Mesodermal cell (in vitro differentiated cells): ENCODE measurements around the gene ARFRP1. TPM values are rescaled to one million over a fixed set of nuclear protein-coding genes. Genes with fewer than 3 reads are reported as not detected.

Experiments used
- H3K27ac ChIP-seq: 2 replicates; pipeline ENCODE4 v1.7.0; 2013; ENCODE audit warnings: mild to moderate bottlenecking, low read depth, low read length, moderate library complexity; ENCODE audit not compliant: severe bottlenecking
- H3K36me3 ChIP-seq: 2 replicates; pipeline ENCODE4 v1.7.1; 2013; ENCODE audit warnings: mild to moderate bottlenecking, low read length, moderate library complexity; ENCODE audit not compliant: control insufficient read depth, insufficient read depth
- H3K4me1 ChIP-seq: one replicate; pipeline ENCODE4 v1.7.1; 2013; ENCODE audit warnings: mild to moderate bottlenecking, low read length; ENCODE audit not compliant: insufficient read depth, control insufficient read depth, poor library complexity, severe bottlenecking
- H3K4me3 ChIP-seq: 2 replicates; pipeline ENCODE4 v1.7.0; 2013; ENCODE audit warnings: low read length, control low read depth, mild to moderate bottlenecking; ENCODE audit not compliant: insufficient read depth, poor library complexity, severe bottlenecking; ENCODE audit errors: extremely low read depth
- H3K9me3 ChIP-seq: 2 replicates; pipeline ENCODE4 v1.7.1; 2013; ENCODE audit warnings: mild to moderate bottlenecking, low read length, moderate library complexity; ENCODE audit not compliant: control insufficient read depth
- WGBS, 2 experiments: methylation state at CpG; one replicate each; pipeline ENCODE4 v1.1.5; 2013; ENCODE audit warnings: missing lambda C conversion rate in 2 of 2; ENCODE audit not compliant: insufficient coverage in 2 of 2; 5-methylcytosine and 5-hydroxymethylcytosine counted together
- polyA plus RNA-seq, 2 experiments: library from polyadenylated mRNA; stranded (reverse); fragments of 50-300 nt; gene quantifications; one replicate each; pipeline ENCODE4 v1.2.3, GENCODE V29; 2013

ARFRP1 gene
- polyA plus RNA-seq (2013, experiment 1 of 2) = 15.0 TPM
- polyA plus RNA-seq (2013, experiment 2 of 2) = 14.0 TPM

- H3K27ac ChIP-seq = peak within 1 kb of the TSS; percentile 53
- H3K36me3 ChIP-seq = peaks cover 73% of the 10 kb centered on the region
- H3K9me3 ChIP-seq = no peaks in the 10 kb centered on the region
- 0% methylated on average over 72 to 76 of the region's 98 CpGs for WGBS, 2 experiments
- H3K4me3 ChIP-seq = peak within 1 kb of the TSS; percentile 92
- peaks cover 5% of the 10 kb centered on the region for H3K4me1 ChIP-seq
Measured at GRCh38 chr20:63707558-63708300, at the start of gene ARFRP1, which contains the start of gene ZGPAT. Gene ARFRP1, minus strand, starts transcription at chr20:63707976. Its CDS starts 885 bp downstream, at chr20:63707091. Gene ZGPAT, plus strand, starts transcription at chr20:63708039. Its CDS starts 542 bp downstream, at chr20:63708581.

- Histone ChIP-seq H3K36me3 (peaks cover 35% of the 10 kb centered on the region), H3K4me3 (no peak overlapping the region), H3K9me3 (no peaks in the 10 kb centered on the region), H3K4me1 (no peaks in the 10 kb centered on the region), H3K27ac (no peak overlapping the region)
- 63 to 95% methylated on average over 3 of the region's 8 CpGs for WGBS, 2 experiments
Measured at GRCh38 chr20:63756648-63756991, 48.8 kb upstream of the ARFRP1 start.

GRCh38 chr20:63755933-63756647 lies 48.3 kb upstream of the ARFRP1 start:
- Histone ChIP-seq H3K4me3 (no peak overlapping the region), H3K4me1 (peaks cover 3% of the 10 kb centered on the region), H3K27ac (no peak overlapping the region), H3K9me3 (no peaks in the 10 kb centered on the region), H3K36me3 (peaks cover 35% of the 10 kb centered on the region)
- 92% methylated on average over 16 to 17 of the region's 18 CpGs for WGBS, 2 experiments

- Histone ChIP-seq H3K4me3 (no peak overlapping the region), H3K27ac (no peak overlapping the region)
Measured at GRCh38 chr20:63754008-63754407, 46.2 kb upstream of the ARFRP1 start.

GRCh38 chr20:63753381-63753780 lies 45.6 kb upstream of the ARFRP1 start:
- whole genome bisulfite sequencing, 2 experiments = 96 to 97% methylated on average over 11 to 13 of the region's 13 CpGs
- no peak overlapping the region for H3K27ac ChIP-seq

More at GRCh38 chr20:63754008-63754407, 46.2 kb upstream of the ARFRP1 start:
- Histone ChIP-seq H3K36me3 (peaks cover 33% of the 10 kb centered on the region), H3K4me1 (peaks cover 5% of the 10 kb centered on the region), H3K9me3 (no peaks in the 10 kb centered on the region)
- WGBS, 2 experiments = 86% methylated on average over 12 of the region's 16 CpGs

GRCh38 chr20:63752411-63753101 lies 44.8 kb upstream of the ARFRP1 start:
- Histone ChIP-seq H3K4me1 (peaks cover 5% of the 10 kb centered on the region), H3K36me3 (peaks cover 33% of the 10 kb centered on the region), H3K9me3 (no peaks in the 10 kb centered on the region), H3K27ac (no peak overlapping the region), H3K4me3 (no peak overlapping the region)
- 91 to 93% methylated on average over 43 to 50 of the region's 50 CpGs for WGBS, 2 experiments

More at GRCh38 chr20:63753381-63753780, 45.6 kb upstream of the ARFRP1 start:
- Histone ChIP-seq H3K4me3 (no peak overlapping the region), H3K4me1 (peaks cover 5% of the 10 kb centered on the region), H3K36me3 (peaks cover 33% of the 10 kb centered on the region), H3K9me3 (no peaks in the 10 kb centered on the region)

- WGBS, 2 experiments = 94 to 95% methylated on average over 19 to 24 of the region's 45 CpGs
- H3K9me3 ChIP-seq = no peaks in the 10 kb centered on the region
- H3K4me1 ChIP-seq = peaks cover 5% of the 10 kb centered on the region
- peak overlapping the region; percentile 41 for H3K27ac ChIP-seq
- peaks cover 30% of the 10 kb centered on the region for H3K36me3 ChIP-seq
- H3K4me3 ChIP-seq = no peak overlapping the region
Measured at GRCh38 chr20:63751471-63752271, 43.9 kb upstream of the ARFRP1 start.

- no peak overlapping the region for H3K4me3 ChIP-seq
- H3K4me1 ChIP-seq = peaks cover 5% of the 10 kb centered on the region
- peaks cover 35% of the 10 kb centered on the region for H3K36me3 ChIP-seq
- H3K9me3 ChIP-seq = no peaks in the 10 kb centered on the region
- WGBS, 2 experiments = 82 to 88% methylated on average over 20 to 23 of the region's 26 CpGs
- H3K27ac ChIP-seq = peak overlapping the region; percentile 41
Measured at GRCh38 chr20:63750807-63751470, 43.2 kb upstream of the ARFRP1 start.

- Histone ChIP-seq H3K36me3 (peaks cover 37% of the 10 kb centered on the region), H3K27ac (no peak overlapping the region), H3K4me1 (peaks cover 5% of the 10 kb centered on the region), H3K9me3 (no peaks in the 10 kb centered on the region), H3K4me3 (no peak overlapping the region)
- 94 to 97% methylated on average over 12 of the region's 16 CpGs for WGBS, 2 experiments
Measured at GRCh38 chr20:63749597-63750508, 42.1 kb upstream of the ARFRP1 start.
